Lower leg skin (tissue), 4 donors: Measurements from ENCODE around the gene CWC15. TPM values are rescaled to one million over a fixed set of nuclear protein-coding genes. Genes with fewer than 3 reads are reported as not detected.
A peak's percentile ranks its signal among the peaks of the same experiment; 100 is the strongest.

ENCODE experiments used
- DNase-seq, 2 donors: peaks; one replicate each; pipeline ENCODE4 v3.0.0-alpha.2; 2019; ENCODE audit warnings: low spot score in 2 of 2
- H3K4me3 ChIP-seq: fragments of 200-600 bp; sonication (generic); 2 replicates; pipeline ENCODE4 v1.5.1; 2017; ENCODE audit warnings: mild to moderate bottlenecking, low read depth; ENCODE audit not compliant: poor library complexity, severe bottlenecking
- POLR2A ChIP-seq, 2 donors: fragments of 450-650 bp; IDR thresholded peaks; one replicate each; pipeline ENCODE4 v1.6.1; 2016 to 2017; ENCODE audit warnings: antibody characterized with exemption in 2 of 2, mild to moderate bottlenecking in 1 of 2, moderate library complexity in 1 of 2
- WGBS, 2 donors: methylation state at CpG; one replicate each; pipeline ENCODE4 v1.1.5; 2018; 5-methylcytosine and 5-hydroxymethylcytosine counted together
- intact Hi-C: fragments of 100-400 bp; cut with DNase I; formaldehyde crosslinking; loops from one replicate; pipeline ENCODE4 v1.15.0; 2023; ENCODE audit warnings: low total_unique reads
- total RNA-seq, 4 donors: library from RNA; depleted of rRNA; stranded (reverse); fragments of >200 nt; gene quantifications; one replicate each; pipeline ENCODE4 v1.1.0, GENCODE V29; 2016
- TF ChIP-seq, protein P1 (sequence below), 3 donors: fragments of 450-650 bp; IDR thresholded peaks; one replicate each; pipeline ENCODE4 v1.5.1; 2016; ENCODE audit warnings: antibody characterized with exemption in 3 of 3, mild to moderate bottlenecking in 3 of 3, moderate library complexity in 2 of 3

The CWC15 gene
- total RNA-seq, 4 donors from 2014 or later: 30.5 to 52.3 (median 34.9) TPM

DNA sequence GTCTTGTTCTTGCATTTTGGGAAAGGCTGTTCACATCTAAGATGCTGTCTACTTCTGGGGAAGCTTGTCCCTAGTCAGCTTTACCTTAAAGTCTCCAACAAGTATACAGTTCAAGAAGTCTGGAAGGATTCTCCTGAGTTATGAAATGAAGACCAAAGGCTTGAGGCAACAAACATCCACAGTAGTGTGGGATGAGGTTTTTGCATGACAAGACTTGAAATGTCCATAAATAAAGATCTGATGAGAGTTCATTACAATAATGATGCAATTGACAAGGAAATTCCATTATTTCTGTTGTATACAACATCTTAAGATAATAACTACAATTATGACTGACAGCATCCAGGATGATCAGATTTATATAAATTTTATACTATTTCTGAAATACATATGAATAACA lies 30.4 kb upstream of the CWC15 start:
- DNase-seq: no peak
- no peak for TF ChIP-seq POLR2A (IDR thresholded peaks at IDR 0.05)
- TF ChIP-seq, protein P1, sequence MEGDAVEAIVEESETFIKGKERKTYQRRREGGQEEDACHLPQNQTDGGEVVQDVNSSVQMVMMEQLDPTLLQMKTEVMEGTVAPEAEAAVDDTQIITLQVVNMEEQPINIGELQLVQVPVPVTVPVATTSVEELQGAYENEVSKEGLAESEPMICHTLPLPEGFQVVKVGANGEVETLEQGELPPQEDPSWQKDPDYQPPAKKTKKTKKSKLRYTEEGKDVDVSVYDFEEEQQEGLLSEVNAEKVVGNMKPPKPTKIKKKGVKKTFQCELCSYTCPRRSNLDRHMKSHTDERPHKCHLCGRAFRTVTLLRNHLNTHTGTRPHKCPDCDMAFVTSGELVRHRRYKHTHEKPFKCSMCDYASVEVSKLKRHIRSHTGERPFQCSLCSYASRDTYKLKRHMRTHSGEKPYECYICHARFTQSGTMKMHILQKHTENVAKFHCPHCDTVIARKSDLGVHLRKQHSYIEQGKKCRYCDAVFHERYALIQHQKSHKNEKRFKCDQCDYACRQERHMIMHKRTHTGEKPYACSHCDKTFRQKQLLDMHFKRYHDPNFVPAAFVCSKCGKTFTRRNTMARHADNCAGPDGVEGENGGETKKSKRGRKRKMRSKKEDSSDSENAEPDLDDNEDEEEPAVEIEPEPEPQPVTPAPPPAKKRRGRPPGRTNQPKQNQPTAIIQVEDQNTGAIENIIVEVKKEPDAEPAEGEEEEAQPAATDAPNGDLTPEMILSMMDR (IDR thresholded peaks at IDR 0.05): no peak
- H3K4me3 ChIP-seq: no peak overlapping the region
- intact Hi-C loops: no loop called here

DNA sequence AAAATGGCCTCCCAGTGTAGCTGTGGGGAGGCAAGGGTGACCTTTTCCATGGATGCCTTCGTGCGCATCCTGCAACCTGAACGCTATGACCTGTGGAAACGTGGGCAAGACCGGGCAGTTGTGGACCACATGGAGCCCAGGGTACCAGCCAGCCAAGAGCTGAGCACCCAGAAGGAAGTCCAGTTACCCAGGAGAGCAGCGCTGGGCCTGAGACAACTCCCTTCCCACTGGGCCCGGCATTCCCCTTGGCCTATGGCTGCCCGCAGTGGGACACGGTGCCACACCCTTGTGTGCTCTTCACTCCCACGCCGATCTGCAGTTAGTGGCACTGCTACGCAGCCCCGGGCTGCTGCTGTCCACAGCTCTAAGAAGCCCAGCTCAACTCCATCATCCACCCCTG lies 24.9 kb upstream of the CWC15 start:
- intact Hi-C loops: no loop called here
- H3K4me3 ChIP-seq: no peak overlapping the region
- no peak for TF ChIP-seq POLR2A (IDR thresholded peaks at IDR 0.05)
- TF ChIP-seq, protein P1 (IDR thresholded peaks at IDR 0.05): no peak
- 95 to 96% methylated on average over 13 of the region's 13 CpGs for WGBS, 2 donors
- peak in 1 of 2 donors; percentile 68 for DNase-seq

DNA sequence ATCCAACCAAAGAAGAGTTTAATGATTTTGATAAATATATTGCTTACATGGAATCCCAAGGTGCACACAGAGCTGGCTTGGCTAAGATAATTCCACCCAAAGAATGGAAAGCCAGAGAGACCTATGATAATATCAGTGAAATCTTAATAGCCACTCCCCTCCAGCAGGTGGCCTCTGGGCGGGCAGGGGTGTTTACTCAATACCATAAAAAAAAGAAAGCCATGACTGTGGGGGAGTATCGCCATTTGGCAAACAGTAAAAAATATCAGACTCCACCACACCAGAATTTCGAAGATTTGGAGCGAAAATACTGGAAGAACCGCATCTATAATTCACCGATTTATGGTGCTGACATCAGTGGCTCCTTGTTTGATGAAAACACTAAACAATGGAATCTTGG lies 24.1 kb upstream of the CWC15 start:
- intact Hi-C loops: no loop called here
- no peak overlapping the region for H3K4me3 ChIP-seq
- 90 to 95% methylated on average over 6 of the region's 6 CpGs for WGBS, 2 donors
- no peak for DNase-seq
- TF ChIP-seq, protein P1 (IDR thresholded peaks at IDR 0.05): no peak
- TF ChIP-seq POLR2A (IDR thresholded peaks at IDR 0.05): no peak

DNA sequence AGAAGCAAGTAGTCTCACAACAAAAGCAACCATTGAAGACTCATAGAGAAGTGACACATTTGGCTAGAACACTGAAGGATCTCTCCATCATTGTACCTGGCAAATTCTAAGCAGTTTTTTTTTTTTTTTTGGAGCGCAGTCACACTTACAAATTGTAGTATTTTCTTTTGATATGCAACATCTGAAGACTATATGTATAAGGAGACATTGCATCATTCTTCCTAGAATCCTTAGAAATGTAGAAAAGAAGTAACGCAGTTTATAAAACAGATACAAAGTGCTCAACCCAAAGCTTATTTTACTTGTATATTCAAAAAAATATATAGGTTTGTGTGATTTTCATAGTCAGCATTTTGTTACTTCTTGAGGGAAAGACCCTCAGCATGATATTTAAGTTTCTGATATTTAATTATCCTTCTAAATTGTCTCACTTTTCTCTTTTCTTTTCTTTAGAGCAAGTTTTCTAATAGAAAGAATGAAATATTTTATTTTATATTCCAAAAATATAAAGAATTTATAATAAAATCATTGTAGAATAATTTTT lies 20.1 kb upstream of the CWC15 start:
- intact Hi-C loops: no loop called here
- no peak overlapping the region for H3K4me3 ChIP-seq
- DNase-seq: no peak
- 95 to 100% methylated on average over 2 of the region's 2 CpGs for WGBS, 2 donors
- TF ChIP-seq, protein P1 (IDR thresholded peaks at IDR 0.05): no peak
- TF ChIP-seq POLR2A (IDR thresholded peaks at IDR 0.05): no peak

DNA sequence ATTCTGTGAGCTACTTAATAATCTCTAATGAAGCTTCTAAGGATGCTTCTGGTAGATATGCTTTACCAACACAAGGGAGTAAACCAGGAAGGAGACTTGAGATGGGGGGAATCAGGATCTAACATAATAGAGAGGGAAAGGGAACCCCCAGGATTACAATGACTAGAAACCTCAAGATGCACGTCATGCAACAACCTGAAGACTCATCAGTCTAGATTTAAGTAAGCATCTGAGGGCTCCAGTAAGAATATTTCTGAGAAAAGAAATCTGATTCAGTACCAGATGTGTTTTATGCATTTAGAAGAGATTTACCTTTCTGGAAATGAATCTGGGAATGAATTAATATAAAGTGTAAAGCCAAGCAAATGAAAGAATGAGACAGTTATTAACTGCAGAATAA lies 15.4 kb upstream of the CWC15 start:
- intact Hi-C loops: no loop called here
- TF ChIP-seq, protein P1 (IDR thresholded peaks at IDR 0.05): no peak
- no peak for TF ChIP-seq POLR2A (IDR thresholded peaks at IDR 0.05)
- 77 to 95% methylated on average over 1 of the region's 1 CpG for WGBS, 2 donors
- H3K4me3 ChIP-seq: no peak overlapping the region
- DNase-seq: no peak

DNA sequence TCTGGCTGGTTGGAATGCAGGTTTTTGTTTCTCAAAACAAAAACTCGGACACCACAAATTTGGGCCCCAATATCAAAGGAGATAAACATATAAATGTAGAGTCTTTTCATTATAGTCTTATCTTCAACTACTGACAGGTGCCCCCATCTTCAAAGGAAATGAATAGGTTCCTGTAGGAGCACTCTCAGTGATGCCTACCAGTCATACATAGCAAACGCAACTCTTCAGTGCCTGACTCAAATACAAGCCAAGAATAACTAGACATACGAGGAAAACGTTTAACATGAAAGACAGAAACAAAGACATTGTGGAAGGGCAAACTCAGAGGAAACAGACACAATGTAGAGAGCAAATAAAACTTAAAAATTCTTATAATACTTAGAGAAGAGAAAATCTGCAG lies 14.0 kb upstream of the CWC15 start:
- intact Hi-C loops: no loop called here
- H3K4me3 ChIP-seq: no peak overlapping the region
- DNase-seq: no peak
- TF ChIP-seq, protein P1 (IDR thresholded peaks at IDR 0.05): no peak
- TF ChIP-seq POLR2A (IDR thresholded peaks at IDR 0.05): no peak
- WGBS, 2 donors: 70 to 74% methylated on average over 4 of the region's 4 CpGs
